ENCODE data around the gene ANXA2.

ANXA2 gene

DNA sequence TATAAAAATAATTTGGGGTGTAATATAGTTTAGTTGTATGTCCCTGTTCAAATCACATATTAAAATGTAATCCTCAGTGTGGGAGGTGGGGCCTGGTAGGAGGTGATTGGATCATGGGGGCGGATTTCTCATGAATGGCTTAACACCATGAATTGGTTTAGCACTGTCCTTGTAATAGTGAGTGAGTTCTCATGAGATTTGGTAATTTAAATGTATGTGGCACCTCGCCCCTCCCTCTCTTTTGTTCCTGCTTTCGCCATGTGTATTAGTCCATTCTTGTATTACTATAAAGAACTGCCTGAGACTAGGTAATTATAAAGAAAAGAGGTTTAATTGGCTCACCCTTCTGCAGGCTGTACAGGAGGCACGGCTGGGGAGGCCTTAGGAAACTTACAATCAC, 83.9 kb downstream of the ANXA2 start:
- DNase-seq (ENCODE audit: low read depth in 2 of 2, low spot score in 1 of 2) = no peak

DNA sequence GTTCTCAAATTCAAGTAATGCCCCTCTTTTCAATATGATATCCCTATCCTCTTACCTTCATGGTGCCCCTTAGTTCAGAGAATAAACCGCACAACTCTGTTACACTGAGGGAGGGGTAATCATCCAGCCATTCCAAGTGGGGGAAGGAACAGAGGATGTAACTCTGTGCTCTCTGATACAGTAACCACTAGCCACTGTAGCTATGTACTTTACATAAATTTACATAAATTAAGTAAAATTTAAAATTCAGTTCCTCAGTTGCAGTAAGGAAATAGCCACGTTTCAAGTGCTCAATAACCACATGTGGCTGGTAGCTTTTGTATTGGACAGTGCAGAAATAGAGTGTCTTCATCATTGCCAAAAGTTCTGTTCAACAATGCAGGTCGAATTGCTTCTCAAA, 90.8 kb downstream of the ANXA2 start:
- no peak for DNase-seq (ENCODE audit: low read depth in 2 of 2, low spot score in 1 of 2)

DNA sequence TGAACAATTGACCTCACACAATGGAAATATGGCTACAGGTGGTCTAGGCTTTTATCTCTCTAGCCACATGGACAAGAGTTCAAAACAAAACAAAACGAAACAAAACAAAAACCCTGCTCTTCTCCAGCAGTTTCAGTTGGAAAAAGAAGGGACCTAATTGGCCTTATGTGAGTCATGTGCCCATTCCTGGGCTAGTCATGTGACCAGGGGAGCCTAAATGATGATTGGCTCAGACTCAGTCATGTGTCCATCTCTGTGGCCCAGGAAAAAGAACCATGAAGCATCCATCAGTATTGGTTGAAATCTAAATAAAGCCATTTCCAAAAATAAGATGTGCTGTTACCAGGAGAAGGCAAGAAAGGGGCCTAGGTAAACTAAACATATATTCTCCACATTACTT, 96.8 kb downstream of the ANXA2 start:
- DNase-seq (ENCODE audit: low read depth in 2 of 2, low spot score in 1 of 2) = no peak

DNA sequence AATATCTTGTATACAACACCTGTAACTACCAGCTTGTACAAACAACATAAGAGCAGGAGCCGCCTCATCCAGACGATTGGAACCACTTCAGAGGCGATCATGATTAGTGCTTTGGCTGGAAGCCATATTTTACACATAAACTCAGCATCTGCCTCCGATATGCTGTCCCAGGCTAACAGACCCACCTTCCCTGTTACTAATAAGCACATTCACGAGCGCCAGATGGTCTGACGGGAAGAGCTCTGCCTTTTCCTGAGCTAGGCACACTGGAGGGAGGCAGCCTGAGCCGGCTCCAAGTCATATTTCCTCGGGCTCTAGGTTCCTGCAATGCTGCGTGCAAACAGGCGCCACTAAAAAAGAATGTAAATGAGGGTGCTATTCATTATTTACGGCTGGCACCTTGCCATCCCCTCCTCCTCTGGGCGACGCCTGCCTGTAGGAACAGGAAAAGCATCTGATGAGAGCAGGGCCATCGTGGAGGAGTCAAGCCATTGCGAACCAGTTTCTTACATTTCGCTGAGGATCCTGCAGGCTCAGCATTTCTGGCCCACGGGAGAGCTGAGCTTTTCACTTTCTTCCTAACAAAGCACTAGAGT, 98.2 kb downstream of the ANXA2 start:
- no peak for DNase-seq (ENCODE audit: low read depth in 2 of 2, low spot score in 1 of 2)
